GM23338 (cell line): ENCODE measurements around the gene GFOD1.

Experiments used
- CREB1 ChIP-seq: fragments of 250-450 bp; sonication (Bioruptor Pico); IDR thresholded peaks from 2 replicates; pipeline ENCODE4 v1.5.0; 2020; ENCODE audit warnings: low read depth, mild to moderate bottlenecking, moderate library complexity
- EZH2 ChIP-seq: fragments of 200-600 bp; sonication (generic); IDR thresholded peaks from one replicate; pipeline ENCODE4 v1.8.0; 2017; ENCODE audit warnings: antibody characterized with exemption, mild to moderate bottlenecking, low read depth; ENCODE audit not compliant: unreplicated experiment
- EZH2phosphoT487 ChIP-seq: fragments of 200-600 bp; sonication (generic); IDR thresholded peaks from one replicate; pipeline ENCODE4 v1.8.1; 2018; ENCODE audit warnings: antibody characterized with exemption; ENCODE audit not compliant: unreplicated experiment
- JUNB ChIP-seq: IDR thresholded peaks from one replicate; pipeline ENCODE4 v1.6.1; 2016; ENCODE audit warnings: antibody characterized with exemption; ENCODE audit not compliant: unreplicated experiment
- NANOG ChIP-seq: IDR thresholded peaks from 2 replicates; pipeline ENCODE4 v1.6.1; 2016; ENCODE audit warnings: antibody characterized with exemption, borderline replicate concordance
- POLR2AphosphoS5 ChIP-seq: IDR thresholded peaks from 2 replicates; pipeline ENCODE4 v1.6.1; 2016; ENCODE audit warnings: antibody characterized with exemption, low read depth
- STAT1 ChIP-seq: IDR thresholded peaks from one replicate; pipeline ENCODE4 v1.6.1; 2016; ENCODE audit warnings: antibody characterized with exemption; ENCODE audit not compliant: unreplicated experiment
- TF ChIP-seq, protein P1 (sequence below): IDR thresholded peaks from one replicate; pipeline ENCODE4 v1.6.1; 2018; ENCODE audit warnings: antibody characterized with exemption; ENCODE audit not compliant: unreplicated experiment
- TF ChIP-seq, protein P2 (sequence below), 2 experiments: fragments of 200-600 bp in 1 of 2; sonication (generic) in 1 of 2; conservative IDR thresholded peaks; 2 replicates each; pipeline versions ENCODE4 v1.5.1 to v1.6.1; 2016 to 2017; ENCODE audit warnings: antibody characterized with exemption in 2 of 2, low read depth in 2 of 2, mild to moderate bottlenecking in 2 of 2, moderate library complexity in 1 of 2
- TF ChIP-seq, protein P3 (sequence below): IDR thresholded peaks from 2 replicates; pipeline ENCODE4 v1.6.1; 2016; ENCODE audit warnings: antibody characterized with exemption

DNA sequence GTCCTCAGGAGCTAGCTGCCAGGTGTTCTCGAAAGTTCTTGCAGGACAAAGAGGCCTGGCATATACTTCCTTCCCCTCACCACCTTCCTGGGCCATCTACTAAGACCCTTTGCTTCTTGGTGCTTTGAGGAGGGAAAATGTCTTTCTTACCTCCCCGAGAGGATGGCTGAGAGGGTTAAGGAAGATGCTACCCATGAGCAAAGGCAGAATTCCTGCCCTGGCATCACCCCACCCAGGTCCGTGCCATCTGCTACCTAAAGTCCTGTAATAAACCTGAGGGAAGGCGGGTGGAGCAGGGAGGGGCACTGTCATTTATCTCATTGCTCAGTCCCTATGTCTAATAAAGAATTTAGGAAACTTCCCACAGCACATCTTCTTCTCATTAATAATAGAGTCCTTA, 16.2 kb downstream of the GFOD1 start:
- TF ChIP-seq, protein P1, sequence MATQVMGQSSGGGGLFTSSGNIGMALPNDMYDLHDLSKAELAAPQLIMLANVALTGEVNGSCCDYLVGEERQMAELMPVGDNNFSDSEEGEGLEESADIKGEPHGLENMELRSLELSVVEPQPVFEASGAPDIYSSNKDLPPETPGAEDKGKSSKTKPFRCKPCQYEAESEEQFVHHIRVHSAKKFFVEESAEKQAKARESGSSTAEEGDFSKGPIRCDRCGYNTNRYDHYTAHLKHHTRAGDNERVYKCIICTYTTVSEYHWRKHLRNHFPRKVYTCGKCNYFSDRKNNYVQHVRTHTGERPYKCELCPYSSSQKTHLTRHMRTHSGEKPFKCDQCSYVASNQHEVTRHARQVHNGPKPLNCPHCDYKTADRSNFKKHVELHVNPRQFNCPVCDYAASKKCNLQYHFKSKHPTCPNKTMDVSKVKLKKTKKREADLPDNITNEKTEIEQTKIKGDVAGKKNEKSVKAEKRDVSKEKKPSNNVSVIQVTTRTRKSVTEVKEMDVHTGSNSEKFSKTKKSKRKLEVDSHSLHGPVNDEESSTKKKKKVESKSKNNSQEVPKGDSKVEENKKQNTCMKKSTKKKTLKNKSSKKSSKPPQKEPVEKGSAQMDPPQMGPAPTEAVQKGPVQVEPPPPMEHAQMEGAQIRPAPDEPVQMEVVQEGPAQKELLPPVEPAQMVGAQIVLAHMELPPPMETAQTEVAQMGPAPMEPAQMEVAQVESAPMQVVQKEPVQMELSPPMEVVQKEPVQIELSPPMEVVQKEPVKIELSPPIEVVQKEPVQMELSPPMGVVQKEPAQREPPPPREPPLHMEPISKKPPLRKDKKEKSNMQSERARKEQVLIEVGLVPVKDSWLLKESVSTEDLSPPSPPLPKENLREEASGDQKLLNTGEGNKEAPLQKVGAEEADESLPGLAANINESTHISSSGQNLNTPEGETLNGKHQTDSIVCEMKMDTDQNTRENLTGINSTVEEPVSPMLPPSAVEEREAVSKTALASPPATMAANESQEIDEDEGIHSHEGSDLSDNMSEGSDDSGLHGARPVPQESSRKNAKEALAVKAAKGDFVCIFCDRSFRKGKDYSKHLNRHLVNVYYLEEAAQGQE: no peak
- TF ChIP-seq, protein P2, sequence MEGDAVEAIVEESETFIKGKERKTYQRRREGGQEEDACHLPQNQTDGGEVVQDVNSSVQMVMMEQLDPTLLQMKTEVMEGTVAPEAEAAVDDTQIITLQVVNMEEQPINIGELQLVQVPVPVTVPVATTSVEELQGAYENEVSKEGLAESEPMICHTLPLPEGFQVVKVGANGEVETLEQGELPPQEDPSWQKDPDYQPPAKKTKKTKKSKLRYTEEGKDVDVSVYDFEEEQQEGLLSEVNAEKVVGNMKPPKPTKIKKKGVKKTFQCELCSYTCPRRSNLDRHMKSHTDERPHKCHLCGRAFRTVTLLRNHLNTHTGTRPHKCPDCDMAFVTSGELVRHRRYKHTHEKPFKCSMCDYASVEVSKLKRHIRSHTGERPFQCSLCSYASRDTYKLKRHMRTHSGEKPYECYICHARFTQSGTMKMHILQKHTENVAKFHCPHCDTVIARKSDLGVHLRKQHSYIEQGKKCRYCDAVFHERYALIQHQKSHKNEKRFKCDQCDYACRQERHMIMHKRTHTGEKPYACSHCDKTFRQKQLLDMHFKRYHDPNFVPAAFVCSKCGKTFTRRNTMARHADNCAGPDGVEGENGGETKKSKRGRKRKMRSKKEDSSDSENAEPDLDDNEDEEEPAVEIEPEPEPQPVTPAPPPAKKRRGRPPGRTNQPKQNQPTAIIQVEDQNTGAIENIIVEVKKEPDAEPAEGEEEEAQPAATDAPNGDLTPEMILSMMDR (conservative IDR thresholded peaks at IDR 0.05; ENCODE audit: low read depth in 2 of 2): no peak
- TF ChIP-seq, protein P3, sequence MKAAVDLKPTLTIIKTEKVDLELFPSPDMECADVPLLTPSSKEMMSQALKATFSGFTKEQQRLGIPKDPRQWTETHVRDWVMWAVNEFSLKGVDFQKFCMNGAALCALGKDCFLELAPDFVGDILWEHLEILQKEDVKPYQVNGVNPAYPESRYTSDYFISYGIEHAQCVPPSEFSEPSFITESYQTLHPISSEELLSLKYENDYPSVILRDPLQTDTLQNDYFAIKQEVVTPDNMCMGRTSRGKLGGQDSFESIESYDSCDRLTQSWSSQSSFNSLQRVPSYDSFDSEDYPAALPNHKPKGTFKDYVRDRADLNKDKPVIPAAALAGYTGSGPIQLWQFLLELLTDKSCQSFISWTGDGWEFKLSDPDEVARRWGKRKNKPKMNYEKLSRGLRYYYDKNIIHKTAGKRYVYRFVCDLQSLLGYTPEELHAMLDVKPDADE: no peak
- TF ChIP-seq EZH2: no peak
- no peak for TF ChIP-seq POLR2AphosphoS5
- no peak for TF ChIP-seq EZH2phosphoT487
- TF ChIP-seq STAT1: no peak
- TF ChIP-seq NANOG: no peak
- TF ChIP-seq JUNB: no peak
- no peak for TF ChIP-seq CREB1 (CRISPR knock-in tag)
